K562 (cell line): Measurements from ENCODE around the gene MYMK.

Experiments
- CCAR2 ChIP-seq: fragments of 200-400 bp; formaldehyde crosslinking; IDR thresholded peaks from 2 replicates; pipeline ENCODE4 v1.6.1; 2017; ENCODE audit warnings: mild to moderate bottlenecking, low read depth, low read length
- CEBPB ChIP-seq: fragments of 450-650 bp; IDR thresholded peaks from 2 replicates; pipeline ENCODE4 v1.6.1; 2016; ENCODE audit warnings: missing genetic modification characterization, missing compliant biosample characterization
- EZH2 ChIP-seq: IDR thresholded peaks from 2 replicates; pipeline ENCODE4 v1.6.1; 2012; ENCODE audit warnings: low read depth, mild to moderate bottlenecking, inconsistent platforms, low read length, borderline replicate concordance
- GABPB1 ChIP-seq: sonication (generic); formaldehyde crosslinking; IDR thresholded peaks from 2 replicates; pipeline ENCODE4 v1.8.0; 2022; ENCODE audit warnings: mild to moderate bottlenecking, missing genetic modification reagents
- KDM4B ChIP-seq, 2 experiments: fragments of 450-650 bp in 1 of 2; sonication (generic) in 1 of 2; IDR thresholded peaks; 2 replicates each; pipeline ENCODE4 v1.6.1; 2016 to 2017; ENCODE audit warnings: borderline replicate concordance in 2 of 2, antibody characterized with exemption in 1 of 2, low read depth in 1 of 2, mild to moderate bottlenecking in 1 of 2
- NFE2L1 ChIP-seq: fragments of 450-650 bp; IDR thresholded peaks from 2 replicates; pipeline ENCODE4 v1.6.1; 2016; ENCODE audit warnings: missing genetic modification characterization, low read depth, mild to moderate bottlenecking, missing compliant biosample characterization, moderate library complexity, borderline replicate concordance
- POLR2A ChIP-seq: fragments of 450-650 bp; conservative IDR thresholded peaks from 2 replicates; pipeline ENCODE4 v1.6.1; 2016
- RNF2 ChIP-seq: sonication (generic); IDR thresholded peaks from 2 replicates; pipeline ENCODE4 v1.6.1; 2016
- TAF1 ChIP-seq: IDR thresholded peaks from 2 replicates; pipeline ENCODE4 v1.6.1; 2011; ENCODE audit warnings: mild to moderate bottlenecking, low read length, moderate library complexity; ENCODE audit not compliant: insufficient read depth, control insufficient read depth, severe bottlenecking; ENCODE audit errors: extremely low read depth
- TBP ChIP-seq: optimal IDR thresholded peaks from 2 replicates; pipeline ENCODE3; 2011; ENCODE audit warnings: low read depth, low read length, improper control_type of control experiment
- ZNF239 ChIP-seq: fragments of 250-450 bp; sonication (Bioruptor Pico); IDR thresholded peaks from 2 replicates; pipeline ENCODE4 v1.4.0; 2020; ENCODE audit warnings: mild to moderate bottlenecking
- TF ChIP-seq, protein P1 (sequence below): sonication (generic); formaldehyde crosslinking; IDR thresholded peaks from 2 replicates; pipeline ENCODE4 v1.9.0; 2022; ENCODE audit warnings: mild to moderate bottlenecking, missing genetic modification reagents
- TF ChIP-seq, protein P2 (sequence below): fragments of 450-650 bp; formaldehyde crosslinking; IDR thresholded peaks from 2 replicates; pipeline ENCODE4 v1.4.0; 2020; ENCODE audit warnings: mild to moderate bottlenecking, moderate library complexity

DNA sequence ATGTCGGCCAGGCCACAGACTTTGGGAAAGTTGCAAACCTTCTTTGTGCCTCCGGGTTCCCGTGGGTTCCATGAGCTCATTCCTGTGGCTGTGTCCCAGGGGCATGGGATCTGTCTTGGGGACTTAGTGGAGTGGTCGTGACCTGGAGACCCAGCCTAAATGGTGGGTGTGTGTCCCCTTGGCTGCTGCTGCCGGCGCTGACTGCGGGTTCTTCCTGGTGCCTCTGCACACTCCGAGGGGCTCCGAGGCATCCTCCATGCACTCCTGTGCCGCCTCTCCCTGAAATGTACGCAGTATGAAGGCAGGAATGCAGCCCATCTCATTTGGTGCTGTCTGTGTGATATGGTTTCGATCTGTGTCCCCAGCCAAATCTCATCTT lies 24.9 kb downstream of the MYMK start:
- no peak for TF ChIP-seq CCAR2
- no peak for TF ChIP-seq NFE2L1 (tag)
- TF ChIP-seq TBP: no peak
- no peak for TF ChIP-seq CEBPB (tag)
- TF ChIP-seq, protein P1, sequence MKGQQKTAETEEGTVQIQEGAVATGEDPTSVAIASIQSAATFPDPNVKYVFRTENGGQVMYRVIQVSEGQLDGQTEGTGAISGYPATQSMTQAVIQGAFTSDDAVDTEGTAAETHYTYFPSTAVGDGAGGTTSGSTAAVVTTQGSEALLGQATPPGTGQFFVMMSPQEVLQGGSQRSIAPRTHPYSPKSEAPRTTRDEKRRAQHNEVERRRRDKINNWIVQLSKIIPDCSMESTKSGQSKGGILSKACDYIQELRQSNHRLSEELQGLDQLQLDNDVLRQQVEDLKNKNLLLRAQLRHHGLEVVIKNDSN: no peak
- no peak for TF ChIP-seq TAF1
- TF ChIP-seq RNF2: no peak
- TF ChIP-seq EZH2: no peak
- TF ChIP-seq, protein P2, sequence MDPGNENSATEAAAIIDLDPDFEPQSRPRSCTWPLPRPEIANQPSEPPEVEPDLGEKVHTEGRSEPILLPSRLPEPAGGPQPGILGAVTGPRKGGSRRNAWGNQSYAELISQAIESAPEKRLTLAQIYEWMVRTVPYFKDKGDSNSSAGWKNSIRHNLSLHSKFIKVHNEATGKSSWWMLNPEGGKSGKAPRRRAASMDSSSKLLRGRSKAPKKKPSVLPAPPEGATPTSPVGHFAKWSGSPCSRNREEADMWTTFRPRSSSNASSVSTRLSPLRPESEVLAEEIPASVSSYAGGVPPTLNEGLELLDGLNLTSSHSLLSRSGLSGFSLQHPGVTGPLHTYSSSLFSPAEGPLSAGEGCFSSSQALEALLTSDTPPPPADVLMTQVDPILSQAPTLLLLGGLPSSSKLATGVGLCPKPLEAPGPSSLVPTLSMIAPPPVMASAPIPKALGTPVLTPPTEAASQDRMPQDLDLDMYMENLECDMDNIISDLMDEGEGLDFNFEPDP (CRISPR knock-in tag): no peak
- no peak for TF ChIP-seq POLR2A
- no peak for TF ChIP-seq GABPB1
- TF ChIP-seq ZNF239 (CRISPR knock-in tag): no peak
- no peak for TF ChIP-seq KDM4B (IDR thresholded peaks at IDR 0.05; ENCODE audit: borderline replicate concordance in 2 of 2, low read depth in 1 of 2)
